Cardiac fibroblast (primary cell): Measurements from ENCODE around the gene TOM1.

Experiments
- DNase-seq, 2 donors: peaks; one replicate each; pipeline versions ENCODE4 v3.0.0 to v3.0.0-alpha.2; 2010; ENCODE audit warnings: low read depth in 2 of 2
- H3K4me3 ChIP-seq, 2 donors: replicated peaks in 1 of 2; 1 replicate in 1 of 2; 2 replicates in 1 of 2; pipeline ENCODE4 v1.5.1; 2011; ENCODE audit warnings: low read depth in 2 of 2, low read length in 2 of 2, mild to moderate bottlenecking in 2 of 2, moderate library complexity in 1 of 2
- CTCF ChIP-seq: IDR thresholded peaks from one replicate; pipeline ENCODE4 v1.5.1; 2011; ENCODE audit warnings: low read depth, mild to moderate bottlenecking, low read length, inconsistent platforms

TOM1 gene

GRCh38 chr22:35312198-35313059 lies 12.7 kb downstream of the TOM1 start:
- H3K4me3 ChIP-seq = no peak overlapping the region
- peak; percentile 18 to 69 for DNase-seq
- no peak for TF ChIP-seq CTCF

- TF ChIP-seq CTCF = no peak
- H3K4me3 ChIP-seq = no peak overlapping the region
- peak; percentile 80 to 97 for DNase-seq
These were observed 13.8 kb downstream of the TOM1 start for GRCh38 chr22:35313311-35314121.

- peak in 1 of 2 donors; percentile 16 for DNase-seq
These were observed 14.7 kb downstream of the TOM1 start for GRCh38 chr22:35314161-35314942.

GRCh38 chr22:35315141-35315854 lies 15.6 kb downstream of the TOM1 start:
- TF ChIP-seq CTCF = no peak
- no peak for DNase-seq
- H3K4me3 ChIP-seq = no peak overlapping the region

More at GRCh38 chr22:35314161-35314942, 14.7 kb downstream of the TOM1 start:
- no peak overlapping the region for H3K4me3 ChIP-seq
- TF ChIP-seq CTCF = no peak

GRCh38 chr22:35315855-35316745 lies 16.4 kb downstream of the TOM1 start:
- no peak for TF ChIP-seq CTCF
- DNase-seq = no peak

More at GRCh38 chr22:35315855-35316745, 16.4 kb downstream of the TOM1 start:
- H3K4me3 ChIP-seq = no peak overlapping the region
